HG03439 (cell line): ENCODE results near the gene COL2A1.

Experiments
- ATAC-seq: cut with Tn5 transposase; IDR thresholded peaks from one replicate; pipeline ENCODE4 v1.9.1; 2021; ENCODE audit warnings: mild to moderate bottlenecking, moderate library complexity; ENCODE audit not compliant: unreplicated experiment

COL2A1 gene

GRCh38 chr12:48015954-48016353 lies 11.7 kb upstream of the COL2A1 start:
- no peak for ATAC-seq

DNA sequence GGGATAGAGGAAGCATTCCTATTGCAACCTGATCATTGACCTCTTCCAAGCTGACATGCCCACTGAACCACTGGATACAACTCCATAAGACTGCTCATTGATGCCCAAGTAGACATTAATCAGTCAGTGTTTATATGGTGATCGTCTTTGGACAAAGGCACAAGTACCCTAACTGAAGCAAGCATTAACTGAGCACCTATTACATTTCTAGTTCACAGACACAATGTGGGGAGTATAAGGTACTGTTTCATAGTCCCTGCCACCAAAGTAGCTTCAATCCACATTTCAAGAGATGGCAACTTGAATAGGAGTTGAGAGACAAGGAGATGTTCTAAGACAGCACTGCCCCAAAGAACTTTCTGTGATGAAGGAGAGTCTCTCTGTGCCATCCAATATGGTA lies 10.9 kb upstream of the COL2A1 start:
- ATAC-seq, result no peak

DNA sequence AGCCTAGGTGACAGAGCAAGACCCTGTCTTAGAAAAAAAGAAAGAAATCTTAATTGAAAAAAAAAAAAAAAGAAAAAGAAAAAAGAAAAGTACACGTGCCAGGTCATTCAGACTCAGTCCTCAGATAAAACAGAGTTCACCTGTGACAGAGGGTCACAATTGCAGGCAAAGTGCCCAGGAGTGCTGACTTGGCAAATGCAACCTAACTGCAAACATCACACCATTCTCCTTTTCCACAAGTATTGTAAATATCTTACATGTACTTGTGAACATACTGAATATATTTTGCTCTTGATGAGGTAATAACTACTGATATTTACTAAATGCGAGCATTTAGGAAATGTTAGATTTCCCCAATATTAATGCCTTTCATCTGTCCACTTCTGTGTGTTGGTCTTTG lies 9.0 kb upstream of the COL2A1 start:
- ATAC-seq, result no peak

DNA sequence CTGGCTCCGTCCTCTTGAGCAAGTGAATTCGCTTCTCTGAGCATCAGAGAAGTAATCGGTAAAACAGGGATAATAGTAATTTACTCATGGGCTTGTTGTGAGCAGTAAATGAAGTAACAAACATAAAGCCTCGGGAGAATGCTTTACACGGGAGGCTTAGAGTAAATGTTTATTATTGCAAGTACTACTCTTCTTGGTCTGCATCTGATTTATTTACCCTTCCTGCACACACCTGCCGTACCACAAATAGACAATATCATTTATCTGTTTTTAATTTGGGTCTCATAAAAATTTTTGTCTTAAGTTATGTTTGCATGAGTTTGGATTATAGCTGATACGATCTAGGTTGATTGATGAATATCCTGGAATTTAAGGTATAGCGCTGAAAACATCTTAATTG lies 7.8 kb upstream of the COL2A1 start:
- no peak for ATAC-seq

DNA sequence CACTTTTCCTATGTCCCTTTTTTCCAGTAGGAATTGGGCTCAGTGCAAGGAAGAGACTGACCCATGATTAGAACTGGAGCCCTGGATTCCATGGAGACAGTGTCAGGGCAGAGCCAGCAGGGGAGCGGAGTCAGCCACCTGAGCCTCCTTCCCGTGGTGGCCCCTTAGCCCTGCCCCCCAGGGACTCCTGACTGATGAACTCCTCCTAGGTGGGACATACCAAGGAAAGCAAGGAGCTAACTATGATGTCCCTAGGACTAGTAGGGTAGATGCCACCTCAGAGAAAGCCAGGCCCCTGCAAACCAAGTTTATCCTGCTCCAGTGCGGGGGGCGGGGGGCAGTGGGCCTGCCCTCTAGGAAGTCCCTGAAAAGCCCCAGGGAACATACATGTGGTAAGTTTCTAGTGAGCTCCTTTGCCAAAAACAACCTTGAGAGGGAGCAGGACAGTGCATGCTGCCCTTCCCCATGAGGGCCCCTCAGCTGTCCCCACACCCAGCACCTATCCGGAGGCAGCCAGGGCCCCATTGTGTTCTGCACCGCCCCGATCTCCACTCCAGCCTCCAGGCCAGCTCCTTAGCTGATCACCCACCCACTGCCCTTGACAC lies 6.2 kb upstream of the COL2A1 start:
- no peak for ATAC-seq

DNA sequence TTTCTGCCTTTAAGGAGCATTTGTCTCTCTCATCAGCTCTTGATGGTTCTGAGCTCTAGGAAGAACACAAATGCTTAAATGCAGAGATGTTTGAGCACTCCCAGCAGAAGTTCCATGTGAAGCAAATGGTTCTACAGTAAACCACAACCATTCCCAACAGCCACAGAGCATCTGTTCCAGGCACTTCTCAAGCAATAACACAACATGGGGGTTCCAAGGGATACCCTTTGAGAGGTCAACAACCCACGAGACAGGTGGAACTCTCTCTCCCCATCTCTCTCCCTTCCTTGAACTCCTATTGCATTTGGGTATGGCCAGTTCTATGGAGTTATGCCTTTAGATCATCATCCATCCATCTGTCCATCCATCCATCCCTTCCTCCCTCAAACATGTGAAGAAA lies 5.2 kb upstream of the COL2A1 start:
- no peak for ATAC-seq

DNA sequence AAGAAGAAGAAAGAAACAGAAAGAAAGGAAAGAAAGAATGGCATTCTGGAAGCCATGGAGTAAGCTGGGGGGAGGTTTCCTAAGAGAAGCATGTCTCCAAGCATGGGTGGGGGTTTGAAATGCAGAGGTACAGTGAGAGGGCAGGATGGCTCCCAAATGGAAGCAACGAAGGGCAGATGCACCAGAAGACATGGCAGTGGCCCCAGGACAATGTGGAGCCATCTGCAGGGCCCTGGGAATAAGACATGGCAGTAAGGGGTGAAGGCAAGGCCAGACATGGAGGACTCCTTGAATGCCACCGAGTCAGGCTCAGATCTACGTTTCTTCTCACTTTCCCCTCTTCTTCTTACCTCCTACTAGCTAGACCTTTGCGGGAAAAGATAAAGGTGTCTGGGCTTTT lies 4.7 kb upstream of the COL2A1 start:
- ATAC-seq, result no peak

DNA sequence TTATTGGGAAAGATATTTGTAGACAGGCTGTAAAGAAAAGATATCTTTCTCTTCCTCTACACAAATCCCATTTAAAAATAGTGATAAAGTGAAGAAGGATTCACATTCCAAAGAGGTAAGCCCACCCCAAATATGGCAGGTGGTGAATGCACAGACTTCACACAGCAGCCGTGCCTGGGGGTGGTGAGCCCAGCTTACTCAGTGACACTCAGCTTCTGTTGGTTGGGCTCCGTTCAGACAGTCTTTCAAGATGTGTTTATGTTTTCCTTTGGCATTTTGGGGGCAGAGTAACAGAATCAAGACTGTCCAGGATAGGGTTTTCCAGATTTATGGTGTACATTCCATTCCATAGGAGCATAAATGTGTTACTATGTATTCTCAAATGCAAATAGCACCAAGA lies 4.1 kb upstream of the COL2A1 start:
- no peak for ATAC-seq

- ATAC-seq, result no peak
These were observed 2.9 kb upstream of the COL2A1 start for GRCh38 chr12:48007206-48007605.

- no peak for ATAC-seq
These were observed 1.4 kb upstream of the COL2A1 start for GRCh38 chr12:48005750-48006021.

DNA sequence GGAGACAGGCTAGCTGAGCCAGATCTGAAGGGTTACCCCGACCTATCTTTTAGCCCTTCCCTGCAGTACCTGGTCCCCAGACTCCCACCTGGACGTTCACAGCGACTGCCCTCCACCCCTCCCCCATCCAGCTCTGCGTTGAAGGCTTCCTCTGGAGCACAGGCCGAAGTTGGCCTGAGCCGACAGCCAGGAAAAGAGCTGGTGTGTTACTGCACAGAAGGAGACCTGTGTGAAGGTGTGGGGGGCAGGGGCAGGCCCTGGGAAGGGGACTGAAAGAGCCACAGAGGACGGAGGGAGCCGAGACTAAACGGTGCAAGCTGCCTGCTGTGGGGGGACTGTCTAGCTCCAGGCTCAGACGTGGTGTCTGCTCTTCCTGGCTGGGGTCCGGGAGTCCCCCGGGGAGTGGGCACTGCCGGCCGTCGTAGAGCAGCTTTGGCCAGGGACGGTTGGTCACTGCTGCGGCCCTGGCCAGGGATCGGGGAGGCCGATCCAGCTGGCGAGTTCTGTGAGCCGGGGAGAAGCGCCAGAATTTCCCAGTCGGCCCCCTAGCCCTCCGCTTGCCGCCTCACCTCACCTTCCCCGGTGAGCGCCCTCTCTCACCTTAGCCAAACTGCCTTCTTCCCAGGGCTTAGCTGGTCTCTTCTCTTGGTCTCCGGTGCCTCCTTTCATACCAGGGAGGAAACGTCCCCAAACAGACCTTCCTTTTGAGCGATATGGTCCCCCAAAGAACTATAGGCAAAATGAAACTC lies 899 bp upstream of the COL2A1 start:
- ATAC-seq, result no peak

DNA sequence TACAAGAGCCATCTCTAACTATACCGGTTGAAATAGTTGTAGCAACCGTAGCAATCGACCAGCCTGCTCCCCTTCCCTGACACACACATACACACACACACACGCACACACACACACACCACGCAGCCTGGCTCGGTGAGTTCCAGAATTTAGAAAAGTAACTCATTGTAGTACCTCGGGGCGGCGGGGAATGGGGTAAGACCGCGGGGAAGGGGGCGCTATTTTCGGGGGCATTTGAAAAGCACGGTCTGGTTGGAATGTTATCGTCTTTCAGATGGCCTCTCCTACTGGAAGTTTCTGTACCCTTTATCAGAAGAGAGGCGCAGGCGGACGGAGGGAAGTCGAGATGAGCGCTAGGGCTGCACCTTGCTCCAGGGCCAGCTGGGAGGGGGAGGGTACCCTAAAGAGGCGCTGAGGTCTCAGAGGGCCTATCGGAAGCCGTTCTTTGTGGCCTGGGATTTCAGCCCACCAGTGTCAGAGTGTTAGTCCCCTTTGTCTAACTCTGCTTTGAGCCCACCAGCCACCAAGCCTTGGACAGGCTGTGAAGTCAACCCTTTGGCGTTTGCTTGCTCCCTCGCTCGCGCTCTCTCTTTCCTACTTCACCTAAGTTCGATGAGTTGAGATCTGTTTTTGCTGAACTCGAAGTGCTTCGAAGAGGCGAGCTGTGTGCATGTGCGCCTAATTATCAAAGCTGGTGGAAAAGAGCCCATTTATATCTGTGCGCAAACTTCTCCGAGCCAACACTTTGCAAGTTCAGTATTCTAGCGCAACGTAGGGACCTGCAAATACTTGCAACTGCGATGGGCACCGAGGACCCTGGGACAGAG lies 837 bp downstream of the COL2A1 start:
- ATAC-seq, result no peak

- no peak for ATAC-seq
These were observed 1.5 kb downstream of the COL2A1 start for GRCh38 chr12:48002773-48003218.

- ATAC-seq, result no peak
These were observed 1.9 kb downstream of the COL2A1 start for GRCh38 chr12:48002414-48002730.

- ATAC-seq, result no peak
These were observed 2.5 kb downstream of the COL2A1 start for GRCh38 chr12:48001505-48002413.

GRCh38 chr12:48000878-48001504 lies 3.3 kb downstream of the COL2A1 start:
- ATAC-seq, result no peak

DNA sequence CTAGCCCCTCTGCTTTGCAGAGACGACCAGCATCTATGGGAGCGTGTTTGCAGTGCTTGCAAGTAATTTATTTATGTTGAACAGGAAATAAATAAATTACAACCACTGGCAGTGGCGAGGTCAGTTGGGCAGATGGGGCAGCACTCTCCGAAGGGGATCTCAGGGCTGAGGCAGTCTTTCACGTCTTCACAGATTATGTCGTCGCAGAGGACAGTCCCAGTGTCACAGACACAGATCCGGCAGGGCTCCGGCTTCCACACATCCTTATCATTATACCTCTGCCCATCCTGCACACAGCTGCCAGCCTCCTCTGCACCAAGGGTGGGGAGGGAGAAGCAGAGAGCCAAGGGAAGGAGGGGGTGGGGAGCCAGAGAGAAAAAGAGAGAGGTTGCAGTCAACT lies 4.5 kb downstream of the COL2A1 start:
- ATAC-seq, result no peak

DNA sequence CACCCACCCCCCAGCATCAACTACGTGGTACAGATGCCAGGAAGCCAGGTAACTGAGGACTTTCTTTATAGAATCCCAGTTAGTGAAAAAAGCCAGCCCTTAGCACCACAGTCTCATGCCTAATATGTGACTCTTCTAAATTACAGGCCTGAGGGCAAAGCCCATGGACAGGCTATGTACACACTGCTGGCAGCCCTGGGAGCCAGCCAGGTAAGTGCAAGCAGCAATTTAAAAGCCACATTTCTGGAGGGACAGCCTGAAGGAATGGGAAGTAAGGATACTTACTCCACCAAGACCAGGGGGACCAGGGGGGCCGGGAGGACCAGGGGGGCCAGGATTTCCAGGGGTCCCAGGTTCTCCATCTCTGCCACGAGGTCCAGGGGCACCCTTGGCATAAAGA lies 7.0 kb downstream of the COL2A1 start:
- ATAC-seq, result no peak

GRCh38 chr12:47995981-47996401 lies 8.3 kb downstream of the COL2A1 start:
- no peak for ATAC-seq

DNA sequence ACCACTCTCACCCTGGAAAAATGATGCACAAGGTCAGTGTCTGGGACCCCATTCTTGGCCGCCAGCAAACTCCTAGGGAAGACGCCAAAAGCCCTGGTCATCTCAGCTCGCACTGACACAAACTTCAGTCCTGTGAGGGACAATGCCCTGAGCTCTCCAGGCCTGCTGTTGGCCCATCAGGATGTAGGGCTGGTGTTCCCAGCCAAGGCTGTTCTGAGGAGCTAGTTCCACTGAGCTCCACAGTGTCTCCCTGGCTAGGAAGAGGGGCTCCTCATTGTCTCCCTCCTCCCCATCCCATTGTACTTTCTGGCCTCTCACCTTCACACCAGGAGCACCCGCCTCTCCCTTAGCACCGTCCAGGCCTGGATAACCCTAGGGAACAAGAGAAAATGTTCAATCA lies 10.8 kb downstream of the COL2A1 start:
- no peak for ATAC-seq

DNA sequence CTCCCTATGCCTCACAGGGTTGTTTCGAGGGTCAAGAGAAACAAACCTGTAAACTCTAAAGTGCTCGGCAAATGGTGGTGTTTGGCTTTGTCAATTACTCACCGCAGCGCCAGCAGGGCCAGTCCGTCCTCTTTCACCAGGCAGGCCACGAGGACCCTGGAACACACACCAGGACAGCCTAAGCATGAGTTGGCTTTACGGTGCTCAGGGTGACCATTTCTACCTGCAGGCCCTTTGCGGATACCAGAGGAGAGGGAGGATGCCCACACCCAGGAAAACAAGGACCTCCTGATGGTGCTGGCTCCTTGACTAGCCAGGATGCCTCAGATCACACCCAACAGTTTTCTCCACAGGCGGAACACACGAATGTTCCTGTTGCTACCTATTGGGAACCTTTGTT lies 11.5 kb downstream of the COL2A1 start:
- no peak for ATAC-seq
